ENCODE results near the gene LMOD3. TPM values are rescaled to one million over a fixed set of nuclear protein-coding genes. Genes with fewer than 3 reads are reported as not detected.

Gene LMOD3
- total and polyA plus RNA-seq, 8 donors, result 0.17 to 0.33 (median 0.25) TPM

DNA sequence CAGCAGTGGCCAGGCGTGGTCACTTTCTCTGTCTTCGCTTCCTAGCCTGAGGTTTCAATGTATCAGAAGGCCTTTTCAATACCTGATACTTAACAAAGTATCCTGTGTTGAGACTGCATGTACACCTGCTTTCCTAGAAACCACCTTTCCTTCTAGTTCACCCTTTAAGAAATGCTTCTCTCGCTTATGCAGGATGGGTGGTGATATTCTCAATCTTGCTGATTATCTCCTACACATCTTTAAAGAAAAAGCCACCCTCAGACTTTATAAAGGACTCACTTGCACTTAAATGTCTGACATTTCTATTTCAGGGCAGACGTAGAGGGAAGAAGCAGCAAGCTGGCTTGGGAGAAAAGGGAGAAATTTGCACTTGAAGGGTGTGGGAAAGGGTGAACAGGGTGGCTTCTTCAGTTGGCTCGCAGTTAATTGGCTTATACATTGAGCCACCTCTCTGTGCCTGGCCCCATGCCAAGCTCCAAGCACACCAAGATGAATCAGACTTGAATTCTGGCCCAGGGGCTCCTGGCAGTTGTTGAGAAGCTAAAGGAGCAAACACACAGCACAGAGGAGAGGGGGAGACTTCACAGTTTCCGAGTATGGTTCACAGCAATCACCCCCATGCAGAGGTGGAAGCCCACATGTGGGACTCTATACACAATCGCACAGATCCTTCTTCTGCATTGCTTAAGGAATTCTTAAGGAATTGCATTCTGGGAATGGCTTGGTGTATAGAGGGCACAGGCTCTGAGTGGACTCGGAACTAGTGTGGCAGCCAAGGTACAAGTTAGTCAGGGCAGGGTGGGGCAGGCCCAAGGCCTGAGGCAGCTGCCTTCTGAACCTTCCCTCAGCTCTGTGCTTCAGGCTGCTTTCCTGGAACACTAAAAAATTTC lies 36.3 kb downstream of the LMOD3 start:
- TF ChIP-seq, protein P1, sequence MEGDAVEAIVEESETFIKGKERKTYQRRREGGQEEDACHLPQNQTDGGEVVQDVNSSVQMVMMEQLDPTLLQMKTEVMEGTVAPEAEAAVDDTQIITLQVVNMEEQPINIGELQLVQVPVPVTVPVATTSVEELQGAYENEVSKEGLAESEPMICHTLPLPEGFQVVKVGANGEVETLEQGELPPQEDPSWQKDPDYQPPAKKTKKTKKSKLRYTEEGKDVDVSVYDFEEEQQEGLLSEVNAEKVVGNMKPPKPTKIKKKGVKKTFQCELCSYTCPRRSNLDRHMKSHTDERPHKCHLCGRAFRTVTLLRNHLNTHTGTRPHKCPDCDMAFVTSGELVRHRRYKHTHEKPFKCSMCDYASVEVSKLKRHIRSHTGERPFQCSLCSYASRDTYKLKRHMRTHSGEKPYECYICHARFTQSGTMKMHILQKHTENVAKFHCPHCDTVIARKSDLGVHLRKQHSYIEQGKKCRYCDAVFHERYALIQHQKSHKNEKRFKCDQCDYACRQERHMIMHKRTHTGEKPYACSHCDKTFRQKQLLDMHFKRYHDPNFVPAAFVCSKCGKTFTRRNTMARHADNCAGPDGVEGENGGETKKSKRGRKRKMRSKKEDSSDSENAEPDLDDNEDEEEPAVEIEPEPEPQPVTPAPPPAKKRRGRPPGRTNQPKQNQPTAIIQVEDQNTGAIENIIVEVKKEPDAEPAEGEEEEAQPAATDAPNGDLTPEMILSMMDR (IDR thresholded peaks at IDR 0.05), result no peak
- peak overlapping the region; percentile 96 to 98 for H3K27ac ChIP-seq
- H3K9me3 ChIP-seq, result no peaks in the 10 kb centered on the region
- H3K27me3 ChIP-seq, result no peaks in the 10 kb centered on the region
- intact Hi-C loops (cut with DNase I), result no loop called here
- H3K4me1 ChIP-seq, result peaks cover 55 to 84% of the 10 kb centered on the region in 2 donors
- peaks cover 3 to 9% of the 10 kb centered on the region in 2 donors for H3K36me3 ChIP-seq
- ATAC-seq, result peak; percentile 69
- peak; percentile 35 to 90 (median 74) for DNase-seq
- H3K4me3 ChIP-seq, result peak overlapping the region; percentile 71 to 91

DNA sequence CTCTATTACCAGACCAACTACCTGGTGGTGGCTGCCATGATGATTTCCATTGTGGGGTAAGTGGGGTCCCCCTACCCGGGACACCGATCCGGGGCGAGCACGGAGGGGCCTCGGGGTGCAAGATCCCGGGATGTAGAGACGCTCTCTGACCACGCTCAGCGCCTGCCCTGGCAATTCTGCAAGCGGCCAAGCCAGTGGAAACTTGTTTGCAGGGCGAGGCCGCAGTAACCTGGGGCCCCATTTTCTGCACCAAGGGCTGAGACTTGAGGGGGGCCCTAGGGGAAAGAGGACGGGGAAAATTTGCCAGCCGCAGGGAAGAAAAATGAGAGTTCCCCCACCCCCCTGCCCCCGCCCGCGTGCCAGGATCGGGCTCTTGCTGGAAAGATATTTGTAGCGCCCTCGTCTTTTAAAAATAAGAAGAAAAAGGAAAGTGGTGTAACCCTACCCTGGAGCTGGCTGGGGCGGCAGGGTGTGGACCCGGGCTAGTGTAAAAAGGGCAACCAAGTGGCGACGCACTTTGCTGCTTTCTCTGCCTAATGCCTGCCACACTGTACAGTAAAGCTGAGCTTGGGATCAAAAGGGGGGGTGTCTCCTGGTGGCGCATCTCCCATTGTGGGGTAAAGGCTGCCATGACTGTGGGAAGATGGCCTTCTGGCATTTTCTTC lies 37.1 kb downstream of the LMOD3 start:
- H3K27me3 ChIP-seq, result no peaks in the 10 kb centered on the region
- H3K4me3 ChIP-seq, result peak overlapping the region; percentile 71 to 91
- intact Hi-C loops (cut with DNase I), result no loop called here
- H3K4me1 ChIP-seq, result peaks cover 49 to 84% of the 10 kb centered on the region in 2 donors
- H3K27ac ChIP-seq, result peak overlapping the region; percentile 96 to 98
- peaks cover 0 to 2% of the 10 kb centered on the region in 2 donors for H3K36me3 ChIP-seq
- H3K9me3 ChIP-seq, result no peaks in the 10 kb centered on the region
- DNase-seq (peak in 2 of 4 donors; percentile 46 to 84), ATAC-seq (peak; percentile 28)
- TF ChIP-seq, protein P1 (IDR thresholded peaks at IDR 0.05), result no peak

DNA sequence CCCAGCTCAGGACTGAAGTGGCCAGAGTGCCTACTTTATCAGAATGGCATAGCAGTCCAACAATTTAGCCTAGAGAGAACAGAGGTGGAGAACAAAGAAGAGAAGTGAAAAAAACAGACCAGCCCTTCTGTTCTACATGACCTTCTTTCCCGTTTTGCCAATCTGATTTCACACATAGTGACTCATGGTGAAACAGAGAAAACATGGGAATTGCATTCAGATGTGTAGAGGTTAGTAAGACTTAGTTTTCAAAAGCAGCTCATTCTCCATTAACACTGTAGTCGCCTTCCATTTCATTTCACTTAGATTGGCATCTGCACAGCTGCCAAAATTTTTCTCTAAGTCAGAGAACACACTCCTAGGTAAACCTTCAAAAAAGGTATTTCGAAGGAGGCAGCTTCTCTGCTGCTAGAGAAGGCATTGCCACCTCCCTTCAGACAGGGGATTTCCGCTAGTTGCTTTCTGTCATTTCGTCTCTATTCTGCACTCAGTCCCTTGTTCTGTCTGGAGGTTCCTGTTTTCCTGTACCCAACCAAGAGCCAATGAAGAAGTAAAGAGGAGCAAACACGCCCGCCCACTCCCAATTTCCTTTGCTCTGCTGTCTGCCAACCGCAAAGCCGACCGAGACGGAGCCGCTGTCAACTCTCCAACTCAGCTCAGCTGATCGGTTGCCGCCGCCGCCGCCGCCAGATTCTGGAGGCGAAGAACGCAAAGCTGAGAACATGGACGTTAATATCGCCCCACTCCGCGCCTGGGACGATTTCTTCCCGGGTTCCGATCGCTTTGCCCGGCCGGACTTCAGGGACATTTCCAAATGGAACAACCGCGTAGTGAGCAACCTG lies 37.8 kb downstream of the LMOD3 start, which contains the start of gene ARL6IP5:
TSS of gene ARL6IP5 (plus strand) at position 612 of the 842 bp plus-strand sequence. CDS start at position 723, 111 bp downstream.
- DNase-seq (peak; percentile 88 to 98 (median 94)), ATAC-seq (peak; percentile 71)
- Histone ChIP-seq H3K9me3 (no peaks in the 10 kb centered on the region), H3K27ac (peak within 1 kb of the TSS; percentile 96 to 98), H3K4me1 (peaks cover 41 to 78% of the 10 kb centered on the region in 2 donors), H3K27me3 (no peaks in the 10 kb centered on the region), H3K4me3 (peak within 1 kb of the TSS; percentile 71 to 91), H3K36me3 (no peaks in the 10 kb centered on the region)
- TF ChIP-seq, protein P1 (IDR thresholded peaks at IDR 0.05), result no peak
- intact Hi-C loops (cut with DNase I), result no loop called here

DNA sequence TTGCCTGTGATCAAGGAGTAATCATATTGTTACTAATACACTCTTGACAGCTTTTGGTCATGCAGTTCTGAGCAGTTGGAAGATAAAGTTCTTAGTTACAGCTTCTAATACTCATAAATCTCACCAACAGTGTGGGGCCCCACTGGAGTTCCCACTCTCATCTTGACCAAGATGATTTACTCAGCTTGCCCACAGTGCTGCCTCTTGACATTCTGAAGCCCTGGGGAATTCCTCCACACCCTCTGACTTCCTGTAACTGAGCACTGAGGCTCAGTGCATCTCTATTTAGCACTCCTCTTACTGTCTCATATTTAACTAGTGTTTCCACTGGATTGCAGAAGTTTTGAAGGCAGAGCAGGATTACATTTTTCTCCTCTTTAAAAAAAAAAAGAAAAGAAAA lies 39.6 kb downstream of the LMOD3 start:
- Histone ChIP-seq H3K9me3 (no peaks in the 10 kb centered on the region), H3K4me3 (no peak overlapping the region), H3K27me3 (no peaks in the 10 kb centered on the region), H3K36me3 (no peaks in the 10 kb centered on the region), H3K4me1 (peaks cover 42 to 76% of the 10 kb centered on the region in 2 donors), H3K27ac (peak overlapping the region; percentile 96 to 98)
- DNase-seq (peak in 2 of 4 donors; percentile 39 to 70), ATAC-seq (peak; percentile 26)
- TF ChIP-seq, protein P1 (IDR thresholded peaks at IDR 0.05), result no peak
- intact Hi-C loops (cut with DNase I), result no loop called here

Measured in left lung (tissue), 10 donors.